HepG2 (cell line): ENCODE data around the gene HECTD4. TPM values are rescaled to one million over a fixed set of nuclear protein-coding genes. Genes with fewer than 3 reads are reported as not detected.

Source experiments
- CEBPG ChIP-seq: IDR thresholded peaks from 2 replicates; pipeline ENCODE4 v1.6.1; 2016
- HBP1 ChIP-seq: IDR thresholded peaks from 2 replicates; pipeline ENCODE4 v1.6.1; 2016; ENCODE audit warnings: low read depth, control low read depth
- SAFB2 ChIP-seq: sonication (generic); formaldehyde crosslinking; IDR thresholded peaks from 2 replicates; pipeline ENCODE4 v1.5.1; 2020; ENCODE audit warnings: missing genetic modification reagents, low read depth, mild to moderate bottlenecking, borderline replicate concordance
- ZNF253 ChIP-seq: sonication (generic); formaldehyde crosslinking; IDR thresholded peaks from 2 replicates; pipeline ENCODE4 v1.8.0; 2022; ENCODE audit warnings: mild to moderate bottlenecking, missing genetic modification reagents, borderline replicate concordance
- ZNF280B ChIP-seq: sonication (generic); formaldehyde crosslinking; IDR thresholded peaks from 2 replicates; pipeline ENCODE4 v1.5.0; 2020; ENCODE audit warnings: missing genetic modification reagents, mild to moderate bottlenecking, borderline replicate concordance
- polyA plus RNA-seq, 8 experiments: library from polyadenylated mRNA; depleted of rRNA in 3 of 8; stranded (reverse) in 7 of 8; unstranded in 1 of 8; fragments of >200 nt; fragmentation: Illumina TruSeq in 4 of 8; extraction: Trizol in 4 of 8; gene quantifications; 2 replicates each; pipeline versions ENCODE4 v1.2.1 to v1.2.3, GENCODE V29; 2011 to 2016; ENCODE audit warnings: low read depth in 4 of 8, missing spikeins in 1 of 8, mixed read lengths in 1 of 8; ENCODE audit not compliant: insufficient read depth in 1 of 8
- total RNA-seq, 5 experiments: library from RNA; depleted of rRNA; stranded (reverse); fragments of >200 nt; fragmentation: Illumina TruSeq; extraction: Trizol; gene quantifications; 2 replicates each; pipeline ENCODE4 v1.2.3, GENCODE V29; 2016; ENCODE audit warnings: low read depth in 1 of 5
- TF ChIP-seq, protein P1 (sequence below), 2 experiments: sonication (generic) in 1 of 2; formaldehyde crosslinking in 1 of 2; IDR thresholded peaks; 2 replicates each; pipeline versions ENCODE4 v1.4.0 to v1.6.1; 2016 to 2020; ENCODE audit warnings: borderline replicate concordance in 1 of 2, low read depth in 1 of 2, mild to moderate bottlenecking in 1 of 2, missing genetic modification reagents in 1 of 2

Gene HECTD4
- total and polyA plus RNA-seq, 2 of the 13 experiments (the other 11 are each of a cell fraction or from before 2014, with no cell fraction given) = 9.0 to 11.4 TPM

GRCh38 chr12:112309797-112310196 lies 72.4 kb downstream of the HECTD4 start (continued):
- TF ChIP-seq ZNF280B (CRISPR knock-in tag) = no peak
- TF ChIP-seq HBP1 = no peak
- TF ChIP-seq CEBPG (CRISPR knock-in tag) = no peak
- TF ChIP-seq ZNF253 (CRISPR knock-in tag) = no peak
- TF ChIP-seq SAFB2 (CRISPR knock-in tag) = no peak
- TF ChIP-seq, protein P1, sequence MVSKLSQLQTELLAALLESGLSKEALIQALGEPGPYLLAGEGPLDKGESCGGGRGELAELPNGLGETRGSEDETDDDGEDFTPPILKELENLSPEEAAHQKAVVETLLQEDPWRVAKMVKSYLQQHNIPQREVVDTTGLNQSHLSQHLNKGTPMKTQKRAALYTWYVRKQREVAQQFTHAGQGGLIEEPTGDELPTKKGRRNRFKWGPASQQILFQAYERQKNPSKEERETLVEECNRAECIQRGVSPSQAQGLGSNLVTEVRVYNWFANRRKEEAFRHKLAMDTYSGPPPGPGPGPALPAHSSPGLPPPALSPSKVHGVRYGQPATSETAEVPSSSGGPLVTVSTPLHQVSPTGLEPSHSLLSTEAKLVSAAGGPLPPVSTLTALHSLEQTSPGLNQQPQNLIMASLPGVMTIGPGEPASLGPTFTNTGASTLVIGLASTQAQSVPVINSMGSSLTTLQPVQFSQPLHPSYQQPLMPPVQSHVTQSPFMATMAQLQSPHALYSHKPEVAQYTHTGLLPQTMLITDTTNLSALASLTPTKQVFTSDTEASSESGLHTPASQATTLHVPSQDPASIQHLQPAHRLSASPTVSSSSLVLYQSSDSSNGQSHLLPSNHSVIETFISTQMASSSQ (IDR thresholded peaks at IDR 0.05; ENCODE audit: low read depth) = no peak
- TF ChIP-seq, protein P1 (CRISPR knock-in tag; IDR thresholded peaks at IDR 0.05; ENCODE audit: borderline replicate concordance) = no peak
